Fibroblast of lung (primary cell): Measurements from ENCODE around the gene ACER3. TPM values are rescaled to one million over a fixed set of nuclear protein-coding genes. Genes with fewer than 3 reads are reported as not detected.

Experiments
- DNase-seq, 2 donors: peaks; one replicate each; pipeline versions ENCODE4 v3.0.0 to v3.0.0-alpha.2; 2010; ENCODE audit warnings: low read depth in 2 of 2
- H2AFZ ChIP-seq: 2 replicates; pipeline ENCODE4 v1.5.1; 2012; ENCODE audit warnings: low read length, control low read depth, inconsistent platforms
- H3K27ac ChIP-seq: 2 replicates; pipeline ENCODE4 v1.5.1; 2011; ENCODE audit warnings: low read length, control low read depth; ENCODE audit not compliant: insufficient read depth
- H3K27me3 ChIP-seq: 2 replicates; pipeline ENCODE4 v1.5.1; 2011; ENCODE audit warnings: mild to moderate bottlenecking, low read length; ENCODE audit not compliant: control insufficient read depth, insufficient read depth
- H3K36me3 ChIP-seq: 2 replicates; pipeline ENCODE4 v1.5.1; 2011; ENCODE audit warnings: low read length; ENCODE audit not compliant: control insufficient read depth, insufficient read depth
- H3K4me1 ChIP-seq: 2 replicates; pipeline ENCODE4 v1.5.1; 2011; ENCODE audit warnings: low read length; ENCODE audit not compliant: control insufficient read depth, insufficient read depth; ENCODE audit errors: extremely low read depth
- H3K4me2 ChIP-seq: 2 replicates; pipeline ENCODE4 v1.5.1; 2011; ENCODE audit warnings: low read length, control low read depth; ENCODE audit not compliant: insufficient read depth; ENCODE audit errors: extremely low read depth
- H3K4me3 ChIP-seq, 4 experiments: fragments of 200-600 bp in 1 of 4; sonication (generic) in 1 of 4; replicated peaks in 1 of 4; 2 replicates each; pipeline ENCODE4 v1.5.1; 2011 to 2016; ENCODE audit warnings: low read length in 4 of 4, low read depth in 3 of 4, mild to moderate bottlenecking in 3 of 4, control low read depth in 2 of 4, inconsistent platforms in 1 of 4, mixed read lengths in 1 of 4; ENCODE audit not compliant: insufficient read depth in 1 of 4; ENCODE audit errors: control extremely low read depth in 1 of 4
- H3K79me2 ChIP-seq: 2 replicates; pipeline ENCODE4 v1.5.1; 2012; ENCODE audit warnings: mild to moderate bottlenecking, low read length, inconsistent platforms; ENCODE audit not compliant: control insufficient read depth, insufficient read depth
- H3K9ac ChIP-seq: 2 replicates; pipeline ENCODE4 v1.5.1; 2011; ENCODE audit warnings: mild to moderate bottlenecking, low read length, control low read depth; ENCODE audit not compliant: insufficient read depth
- H3K9me3 ChIP-seq: 2 replicates; pipeline ENCODE4 v1.5.1; 2012; ENCODE audit warnings: low read depth, low read length; ENCODE audit not compliant: control insufficient read depth, insufficient read depth
- H4K20me1 ChIP-seq: 2 replicates; pipeline ENCODE4 v1.5.1; 2011; ENCODE audit warnings: low read length; ENCODE audit not compliant: control insufficient read depth, insufficient read depth; ENCODE audit errors: extremely low read depth
- EZH2 ChIP-seq: IDR thresholded peaks from 2 replicates; pipeline ENCODE4 v1.5.1; 2012; ENCODE audit warnings: low read length, control low read depth, mild to moderate bottlenecking; ENCODE audit errors: missing control alignments
- polyA plus RNA-seq, 2 donors: library from polyadenylated mRNA; depleted of rRNA in 1 of 2; stranded (reverse) in 1 of 2; unstranded in 1 of 2; fragments of >200 nt; gene quantifications; 2 replicates each; pipeline ENCODE4 v1.2.1, GENCODE V29; 2011 to 2012; ENCODE audit warnings: missing spikeins in 1 of 2
- total RNA-seq: library from RNA; depleted of rRNA; stranded (reverse); fragments of >200 nt; gene quantifications from 2 replicates; pipeline ENCODE4 v1.2.1, GENCODE V29; 2014
- TF ChIP-seq, protein P1 (sequence below), 2 donors: IDR thresholded peaks in 1 of 2; conservative IDR thresholded peaks in 1 of 2; 1 replicate in 1 of 2; 2 replicates in 1 of 2; pipeline ENCODE4 v1.5.1; 2011 to 2012; ENCODE audit warnings: low read length in 2 of 2, control low read depth in 1 of 2, inconsistent platforms in 1 of 2, low read depth in 1 of 2, mild to moderate bottlenecking in 1 of 2

Gene ACER3
- total and polyA plus RNA-seq, 2 donors (not counting 1 experiment from before 2014, with no cell fraction given): 6.1 to 22.3 TPM

DNA sequence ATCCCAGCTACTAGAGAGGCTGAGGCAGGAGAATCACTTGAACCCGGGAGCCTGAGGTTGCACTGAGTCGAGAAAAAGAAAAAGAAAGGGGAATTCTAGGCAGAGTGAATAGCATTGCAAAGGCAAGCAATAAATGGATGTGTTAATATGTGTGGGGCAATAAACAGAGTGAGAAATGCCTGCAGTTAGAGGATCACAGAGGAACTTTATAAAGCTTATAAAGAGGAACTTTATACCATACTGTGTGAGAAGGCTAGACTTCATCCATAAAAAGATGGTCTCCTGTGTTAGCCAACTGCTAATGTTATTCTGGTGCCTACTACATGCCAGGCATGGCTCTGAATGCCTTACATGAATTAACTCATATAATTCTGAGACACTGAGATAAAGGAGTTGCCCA lies 174.3 kb downstream of the ACER3 start:
- Histone ChIP-seq H4K20me1 (no peaks in the 10 kb centered on the region), H3K27ac (no peak overlapping the region), H3K9ac (no peak overlapping the region), H3K27me3 (peaks cover 26% of the 10 kb centered on the region), H3K4me2 (no peak overlapping the region), H3K79me2 (no peaks in the 10 kb centered on the region), H3K9me3 (no peaks in the 10 kb centered on the region), H3K4me1 (no peaks in the 10 kb centered on the region), H2AFZ (no peak overlapping the region), H3K36me3 (no peaks in the 10 kb centered on the region), H3K4me3 (no peak overlapping the region)
- TF ChIP-seq EZH2: no peak
- TF ChIP-seq, protein P1, sequence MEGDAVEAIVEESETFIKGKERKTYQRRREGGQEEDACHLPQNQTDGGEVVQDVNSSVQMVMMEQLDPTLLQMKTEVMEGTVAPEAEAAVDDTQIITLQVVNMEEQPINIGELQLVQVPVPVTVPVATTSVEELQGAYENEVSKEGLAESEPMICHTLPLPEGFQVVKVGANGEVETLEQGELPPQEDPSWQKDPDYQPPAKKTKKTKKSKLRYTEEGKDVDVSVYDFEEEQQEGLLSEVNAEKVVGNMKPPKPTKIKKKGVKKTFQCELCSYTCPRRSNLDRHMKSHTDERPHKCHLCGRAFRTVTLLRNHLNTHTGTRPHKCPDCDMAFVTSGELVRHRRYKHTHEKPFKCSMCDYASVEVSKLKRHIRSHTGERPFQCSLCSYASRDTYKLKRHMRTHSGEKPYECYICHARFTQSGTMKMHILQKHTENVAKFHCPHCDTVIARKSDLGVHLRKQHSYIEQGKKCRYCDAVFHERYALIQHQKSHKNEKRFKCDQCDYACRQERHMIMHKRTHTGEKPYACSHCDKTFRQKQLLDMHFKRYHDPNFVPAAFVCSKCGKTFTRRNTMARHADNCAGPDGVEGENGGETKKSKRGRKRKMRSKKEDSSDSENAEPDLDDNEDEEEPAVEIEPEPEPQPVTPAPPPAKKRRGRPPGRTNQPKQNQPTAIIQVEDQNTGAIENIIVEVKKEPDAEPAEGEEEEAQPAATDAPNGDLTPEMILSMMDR (conservative IDR thresholded peaks at IDR 0.05 in 1 of 2, IDR thresholded peaks at IDR 0.05 in 1 of 2; ENCODE audit: low read depth in 1 of 2, low read length in 2 of 2): no peak
- no peak for DNase-seq

DNA sequence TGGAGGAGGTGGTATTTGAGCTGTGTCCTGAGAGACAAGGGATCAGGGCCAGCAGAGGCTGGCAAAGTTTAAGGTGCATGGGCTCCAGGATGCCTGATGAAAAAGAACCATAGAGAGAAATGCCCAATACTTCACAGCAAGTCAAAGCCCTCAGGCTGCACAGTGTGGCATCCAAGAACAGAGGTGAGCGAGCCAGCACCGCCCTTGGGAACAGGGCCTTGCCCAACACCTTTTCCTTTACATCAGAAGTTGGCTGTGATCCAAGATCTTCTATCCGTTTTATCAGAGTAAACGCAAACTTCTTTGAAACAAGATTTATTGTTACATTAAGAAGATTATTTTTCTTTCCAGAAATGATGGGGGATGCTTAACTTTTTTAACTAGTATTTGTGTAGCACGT lies 174.9 kb downstream of the ACER3 start:
- no peaks in the 10 kb centered on the region for H3K36me3 ChIP-seq
- H4K20me1 ChIP-seq: no peaks in the 10 kb centered on the region
- H3K79me2 ChIP-seq: no peaks in the 10 kb centered on the region
- no peaks in the 10 kb centered on the region for H3K4me1 ChIP-seq
- H3K9ac ChIP-seq: no peak overlapping the region
- H3K9me3 ChIP-seq: no peaks in the 10 kb centered on the region
- peaks cover 26% of the 10 kb centered on the region for H3K27me3 ChIP-seq
- no peak for DNase-seq
- no peak overlapping the region for H2AFZ ChIP-seq
- no peak overlapping the region for H3K4me2 ChIP-seq
- H3K4me3 ChIP-seq: no peak overlapping the region
- TF ChIP-seq EZH2: no peak
- TF ChIP-seq, protein P1 (conservative IDR thresholded peaks at IDR 0.05 in 1 of 2, IDR thresholded peaks at IDR 0.05 in 1 of 2; ENCODE audit: low read depth in 1 of 2, low read length in 2 of 2): no peak
- no peak overlapping the region for H3K27ac ChIP-seq

DNA sequence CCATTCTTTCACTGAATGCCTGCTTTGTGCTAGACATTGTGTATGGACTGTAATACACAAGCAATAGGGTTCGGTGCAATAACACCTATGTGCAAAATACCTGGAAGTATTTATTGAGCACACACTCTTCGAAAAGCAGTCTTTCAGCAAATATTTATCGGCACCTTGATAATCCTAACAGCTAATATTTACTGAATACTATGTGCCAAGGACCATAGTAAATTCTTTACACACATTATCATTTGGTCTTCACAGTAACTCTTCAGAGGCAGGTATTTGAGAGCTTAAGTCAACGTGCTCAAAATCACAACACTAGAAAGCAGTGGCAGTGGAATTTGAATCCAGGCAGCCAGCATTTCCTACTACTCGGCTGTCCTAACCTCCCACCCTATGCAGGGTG lies 175.7 kb downstream of the ACER3 start:
- no peak overlapping the region for H3K4me2 ChIP-seq
- no peak overlapping the region for H2AFZ ChIP-seq
- no peaks in the 10 kb centered on the region for H3K79me2 ChIP-seq
- no peak for DNase-seq
- no peak overlapping the region for H3K9ac ChIP-seq
- no peaks in the 10 kb centered on the region for H4K20me1 ChIP-seq
- H3K4me3 ChIP-seq: no peak overlapping the region
- TF ChIP-seq, protein P1 (conservative IDR thresholded peaks at IDR 0.05 in 1 of 2, IDR thresholded peaks at IDR 0.05 in 1 of 2; ENCODE audit: low read depth in 1 of 2, low read length in 2 of 2): no peak
- TF ChIP-seq EZH2: no peak
- no peak overlapping the region for H3K27ac ChIP-seq
- no peaks in the 10 kb centered on the region for H3K36me3 ChIP-seq
- no peaks in the 10 kb centered on the region for H3K4me1 ChIP-seq
- H3K27me3 ChIP-seq: peaks cover 30% of the 10 kb centered on the region
- H3K9me3 ChIP-seq: no peaks in the 10 kb centered on the region
